ENCODE data around the gene SERPINI1.
A peak's percentile ranks its signal among the peaks of the same experiment; 100 is the strongest.

The SERPINI1 gene

DNA sequence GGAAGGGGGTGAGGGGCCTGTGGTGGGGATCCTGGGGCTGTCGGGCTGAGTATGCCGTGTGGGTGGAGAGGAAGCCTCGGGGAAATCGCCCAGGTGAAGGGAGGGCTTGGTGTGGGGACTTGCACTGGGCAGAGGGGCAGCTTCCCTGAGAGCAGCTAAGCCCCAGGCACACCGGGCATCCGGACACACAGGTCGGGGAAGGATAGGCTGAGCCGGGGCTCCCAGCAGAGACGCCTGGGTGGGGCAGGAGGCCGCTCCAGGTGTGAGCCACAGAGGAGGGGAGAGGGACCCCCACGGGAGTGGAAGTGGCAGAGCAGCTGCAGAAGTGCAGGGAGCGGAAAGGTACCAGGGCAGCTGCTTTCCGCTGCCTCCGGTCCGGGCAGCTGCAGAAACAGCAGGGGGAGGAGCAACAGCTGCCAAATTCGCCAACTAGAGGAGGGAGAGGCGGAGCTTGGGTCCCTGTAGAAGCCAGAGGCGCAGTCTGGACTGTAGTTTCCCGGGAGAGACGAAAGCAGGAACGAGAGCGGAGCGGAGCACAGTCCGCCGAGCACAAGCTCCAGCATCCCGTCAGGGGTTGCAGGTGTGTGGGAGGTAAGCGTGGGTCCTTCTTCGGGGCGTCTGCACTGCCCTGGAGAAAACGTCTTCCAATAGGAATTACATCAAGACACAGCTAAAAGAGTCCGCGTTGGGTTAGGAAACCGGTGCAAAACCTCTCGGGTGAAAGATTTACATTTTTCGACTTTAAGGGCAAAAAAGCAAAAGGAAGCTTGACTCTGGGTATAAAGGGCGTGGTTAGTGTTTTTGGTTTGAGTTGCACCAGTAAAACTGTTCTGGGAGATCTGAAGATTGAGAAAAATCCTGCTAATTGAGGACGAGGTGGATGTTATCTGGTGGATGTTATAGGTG lies at the start of gene SERPINI1:
SERPINI1 (plus strand) TSS at position 489 of the 906 bp plus-strand sequence. CDS start 53,408 bp downstream, outside the sequence.
- DNase-seq: peak; percentile 98

GRCh38 chr3:167691366-167691765 lies 44.2 kb upstream of the SERPINI1 start:
- no peak for DNase-seq

DNA sequence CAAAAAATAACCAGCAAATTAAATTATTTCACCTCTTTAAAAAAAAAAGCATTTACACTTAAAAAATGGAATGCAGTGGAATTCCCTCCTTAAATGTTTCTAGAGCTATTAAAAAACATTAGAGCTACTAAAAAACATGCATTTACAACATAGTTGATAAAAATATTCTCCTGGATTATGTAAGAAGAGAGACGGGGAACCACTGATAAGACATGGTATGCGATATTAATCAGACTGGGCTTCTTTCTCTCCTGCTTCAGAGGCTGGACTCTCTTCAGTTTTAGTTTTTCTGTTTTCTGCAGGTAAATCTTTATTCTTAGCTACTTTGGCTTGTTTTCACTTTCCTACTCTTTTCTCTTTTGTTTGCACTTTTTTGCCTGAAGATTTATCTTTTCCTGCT lies 41.4 kb upstream of the SERPINI1 start:
- DNase-seq: no peak

DNA sequence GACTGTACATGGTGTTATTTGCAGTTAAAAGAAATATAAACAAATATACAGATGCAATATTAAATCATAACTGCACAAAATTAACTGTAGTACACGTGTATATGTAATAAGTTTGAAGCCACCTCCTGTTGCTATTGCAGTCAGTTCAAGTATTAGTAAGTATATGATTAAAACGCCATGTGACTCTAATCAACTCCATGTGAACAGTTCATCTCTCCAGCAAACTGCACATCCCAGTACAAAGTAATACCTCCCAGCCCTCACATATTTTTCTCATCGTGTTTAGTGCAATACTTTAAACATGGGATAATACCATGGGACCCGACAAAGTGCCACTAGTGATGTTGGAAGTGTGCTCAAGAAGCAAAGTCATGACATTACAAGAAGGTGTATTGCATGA lies 35.5 kb upstream of the SERPINI1 start:
- DNase-seq: no peak

GRCh38 chr3:167700926-167701325 lies 34.6 kb upstream of the SERPINI1 start:
- DNase-seq: no peak

GRCh38 chr3:167705840-167706239 lies 29.7 kb upstream of the SERPINI1 start:
- DNase-seq: no peak

GRCh38 chr3:167709690-167710089 lies 25.8 kb upstream of the SERPINI1 start:
- no peak for DNase-seq

DNA sequence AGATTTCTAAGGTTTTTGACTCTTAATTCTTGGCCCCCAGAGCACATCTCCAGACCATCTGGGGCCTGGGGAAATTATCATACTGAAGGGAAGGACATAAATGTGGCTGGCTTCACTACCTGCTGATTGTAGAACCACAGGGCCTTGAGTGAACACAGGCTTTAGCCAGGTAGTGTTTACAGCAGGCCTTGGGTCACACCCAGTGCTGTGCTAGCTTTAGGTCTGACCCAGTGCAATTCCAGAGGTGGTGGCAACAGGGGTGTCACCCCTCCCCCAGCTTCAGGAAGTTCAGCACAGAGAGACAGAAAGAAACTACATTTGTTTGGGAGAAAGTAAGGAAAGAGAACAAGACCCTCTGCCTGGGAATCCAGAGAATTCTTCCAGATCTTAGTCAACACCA lies 25.0 kb upstream of the SERPINI1 start:
- no peak for DNase-seq

DNA sequence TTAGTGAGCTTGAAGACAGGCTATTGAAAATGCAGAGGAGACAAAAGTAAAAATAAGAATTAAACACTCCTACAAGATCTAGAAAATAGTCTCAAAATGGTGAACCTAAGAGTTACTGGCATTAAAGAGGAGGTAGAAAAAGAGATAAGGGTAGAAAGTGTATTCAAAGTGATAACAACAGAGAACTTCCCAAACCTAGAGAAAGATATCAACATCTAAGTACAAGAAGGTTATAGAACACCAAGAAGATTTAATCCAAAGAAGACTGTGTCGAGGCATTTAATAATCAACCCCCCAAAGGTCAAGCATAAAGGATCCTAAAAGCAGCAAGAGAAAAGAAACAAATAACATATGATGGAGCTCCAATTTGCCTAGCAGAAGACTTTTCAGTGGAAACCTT lies 24.1 kb upstream of the SERPINI1 start:
- no peak for DNase-seq

DNA sequence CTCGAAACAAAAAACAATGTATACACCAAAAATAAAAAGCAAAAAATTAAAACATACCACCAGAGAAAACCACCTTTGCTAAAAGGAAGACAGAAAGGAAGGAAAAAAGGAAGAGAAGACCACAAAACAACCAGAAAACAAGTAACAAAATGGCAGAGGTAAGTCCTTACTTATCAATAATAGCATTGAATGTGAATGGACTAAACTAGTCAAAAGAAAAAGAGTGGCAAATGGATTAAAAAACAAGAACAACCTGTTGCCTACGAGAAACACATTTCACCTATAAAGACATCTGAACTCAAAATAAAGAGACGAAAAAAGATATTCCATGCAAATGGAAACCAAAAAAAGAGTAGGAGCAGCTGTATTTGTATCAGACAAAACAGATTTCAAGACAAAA lies 23.1 kb upstream of the SERPINI1 start:
- no peak for DNase-seq

- DNase-seq: no peak
These were observed 20.6 kb upstream of the SERPINI1 start for GRCh38 chr3:167714871-167715270.

GRCh38 chr3:167716920-167717319 lies 18.6 kb upstream of the SERPINI1 start:
- no peak for DNase-seq

DNA sequence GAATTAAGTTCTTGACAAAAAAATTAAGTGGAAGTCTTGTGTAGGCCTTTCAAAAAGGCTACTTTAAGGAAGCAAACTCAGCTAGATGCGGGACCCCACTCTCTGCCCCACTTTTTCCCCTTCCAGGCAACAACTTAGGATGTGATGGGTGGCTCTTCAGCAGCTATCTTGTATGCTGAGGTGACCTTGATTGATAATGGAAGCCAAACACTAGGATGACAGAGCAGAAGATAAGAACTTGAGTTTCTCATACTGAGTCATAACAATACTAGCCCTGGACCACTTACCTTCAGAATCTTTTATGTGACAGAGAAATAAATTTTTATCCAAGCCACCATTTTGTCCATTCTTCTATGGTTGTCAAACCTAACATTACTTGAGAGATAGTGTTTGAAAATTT lies 16.9 kb upstream of the SERPINI1 start:
- no peak for DNase-seq

DNA sequence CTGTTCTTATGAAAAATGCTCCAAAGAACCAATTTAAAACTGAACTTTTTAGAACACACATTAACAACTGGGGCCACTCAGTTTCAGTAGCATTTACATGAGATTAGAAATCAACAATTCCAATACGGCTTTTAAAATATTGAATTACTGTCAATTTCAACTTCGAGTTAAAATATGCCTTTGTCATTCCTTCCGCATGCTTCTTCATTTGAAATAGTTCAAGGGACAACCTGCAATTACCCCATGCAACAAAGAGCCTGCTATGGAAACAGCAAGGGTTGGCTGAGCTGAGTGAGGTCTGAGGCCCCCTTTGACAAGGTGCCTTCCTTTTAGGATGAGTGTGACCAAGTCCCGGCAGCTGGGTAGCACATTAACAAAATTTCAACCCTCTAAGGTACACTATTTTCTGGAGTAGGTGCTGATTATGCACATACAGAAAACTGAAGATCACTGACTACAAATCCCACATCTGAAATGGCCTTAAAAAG lies 12.5 kb upstream of the SERPINI1 start:
- no peak for DNase-seq

GRCh38 chr3:167723872-167724271 lies 11.6 kb upstream of the SERPINI1 start:
- no peak for DNase-seq

DNA sequence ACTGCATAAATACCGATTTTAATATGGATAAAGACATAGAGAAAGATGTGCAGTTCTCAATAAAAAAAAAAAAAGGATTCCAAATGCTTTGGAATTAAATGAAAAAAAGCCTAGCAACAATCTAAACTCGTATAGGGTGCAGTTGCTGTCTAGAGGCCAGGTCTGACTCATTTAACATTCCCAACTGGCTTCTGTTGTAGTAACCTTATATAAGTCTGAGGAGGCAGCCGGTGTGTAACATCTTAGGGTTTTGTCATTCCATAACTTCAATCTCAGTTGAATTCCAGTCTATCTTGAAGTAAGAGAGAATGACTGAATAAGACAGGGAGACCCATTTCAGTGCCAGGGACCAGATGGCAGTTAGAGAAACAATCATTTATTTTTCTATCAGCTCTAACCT lies 7.3 kb upstream of the SERPINI1 start:
- DNase-seq: no peak

- no peak for DNase-seq
These were observed 6.7 kb upstream of the SERPINI1 start for GRCh38 chr3:167728632-167729323.

DNA sequence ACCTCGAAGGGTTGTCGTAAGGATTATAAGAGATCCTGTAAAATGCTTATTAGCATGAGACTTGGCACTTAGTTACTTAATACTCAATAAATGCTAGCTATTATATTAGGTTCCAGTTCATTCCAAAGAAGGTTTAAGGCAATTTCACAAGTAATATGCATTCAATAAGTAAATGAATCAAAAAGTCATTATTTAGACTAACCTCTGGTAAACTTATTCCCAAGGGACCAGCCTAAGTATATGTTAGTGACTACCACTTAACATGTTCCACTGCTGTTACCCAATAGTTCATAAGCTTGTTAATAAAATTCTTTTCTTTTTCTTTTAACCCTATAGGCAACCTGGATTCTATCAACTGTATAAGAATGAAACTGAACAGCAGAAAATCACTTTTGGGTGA lies 5.9 kb upstream of the SERPINI1 start:
- no peak for DNase-seq

- no peak for DNase-seq
These were observed 4.1 kb upstream of the SERPINI1 start for GRCh38 chr3:167731393-167731792.

GRCh38 chr3:167732313-167733065 lies 3.0 kb upstream of the SERPINI1 start:
- no peak for DNase-seq

DNA sequence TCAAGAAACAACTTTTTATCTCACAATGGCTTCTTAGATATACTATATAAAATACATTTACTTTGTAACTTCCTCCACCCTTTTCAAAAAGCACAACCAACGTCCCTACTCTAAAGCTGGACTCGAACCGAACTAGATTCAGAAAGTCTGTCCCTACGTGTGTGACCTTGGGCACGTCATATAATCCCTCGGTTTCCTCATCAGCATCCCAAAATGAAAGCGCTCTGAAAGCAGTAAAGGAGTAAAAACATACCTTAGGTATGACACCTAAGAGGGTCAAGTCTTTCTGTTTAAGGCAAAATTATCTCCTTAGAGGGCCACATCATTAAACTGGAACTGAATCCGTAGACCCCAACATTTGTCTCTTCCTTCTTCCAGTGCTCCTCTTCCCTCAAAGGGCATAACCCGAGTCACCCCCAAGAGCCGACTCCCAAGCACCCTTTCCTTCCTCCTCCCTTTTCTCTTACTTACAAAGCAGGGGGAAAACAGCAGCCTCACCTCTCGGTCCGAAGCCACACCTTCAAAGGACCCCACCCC lies 1.5 kb upstream of the SERPINI1 start:
- DNase-seq: no peak

DNA sequence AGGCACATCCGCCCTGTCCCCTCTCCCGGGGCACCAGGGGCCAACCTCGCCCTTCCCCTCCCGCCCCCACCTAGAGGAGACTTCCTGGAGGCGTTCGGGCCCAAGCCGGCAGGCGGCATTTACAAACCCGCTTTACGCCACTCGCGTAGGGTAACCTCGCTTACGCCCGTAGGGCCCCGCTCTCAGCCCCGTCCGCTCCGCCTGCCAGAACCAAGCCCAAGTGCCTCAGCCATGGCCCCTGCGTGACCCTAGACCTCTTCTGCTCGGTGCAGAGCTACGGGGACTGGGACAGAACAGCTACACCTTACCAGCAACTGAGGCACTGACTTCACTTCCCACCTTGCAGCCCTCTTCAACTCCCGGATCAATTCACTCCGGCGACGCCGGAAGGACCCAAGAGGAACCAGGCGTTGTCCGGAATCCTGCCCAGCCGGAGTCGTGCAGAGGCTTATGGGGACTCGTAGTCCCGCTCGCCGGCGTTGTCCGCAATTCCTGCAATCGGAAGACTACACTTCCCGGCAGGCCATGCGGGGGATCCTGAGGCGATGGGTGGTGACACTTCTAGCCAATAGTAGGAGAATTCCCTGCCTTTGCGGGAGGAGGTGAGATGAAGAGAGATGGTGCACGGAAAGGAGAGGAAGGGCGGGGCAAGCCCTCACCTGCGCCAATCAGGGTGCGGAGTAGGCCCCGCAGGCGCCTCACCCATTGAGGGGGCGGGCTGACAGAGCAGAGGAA lies 856 bp upstream of the SERPINI1 start, which contains the start of gene PDCD10:
PDCD10 (minus strand) TSS at position 395 of the 735 bp plus-strand sequence. CDS start 14,735 bp downstream, outside the sequence.
- peak; percentile 99 for DNase-seq

Data from NCI-H2171 treated with DMSO at 0.1 percent for 48 hours (cell line).